KOPT-K1 (cell line): ENCODE data around the gene CD14.
"Not testable (repeated sequence)": the region's sequence is repeated elsewhere in the genome, so short reads cannot be mapped to it uniquely, and the experiment has no call there.

Experiments
- H3K27ac ChIP-seq: fragments of 200-600 bp; sonication (generic); 2 replicates; pipeline ENCODE4 v1.5.1; 2016; ENCODE audit warnings: antibody characterized with exemption, mild to moderate bottlenecking, low read depth, low read length; ENCODE audit not compliant: poor library complexity, severe bottlenecking
- H3K36me3 ChIP-seq: fragments of 200-600 bp; sonication (generic); 2 replicates; pipeline ENCODE4 v1.5.1; 2017; ENCODE audit warnings: antibody characterized with exemption, mild to moderate bottlenecking, low read length, moderate library complexity; ENCODE audit not compliant: insufficient read depth
- H3K9me3 ChIP-seq: fragments of 200-600 bp; sonication (generic); 2 replicates; pipeline ENCODE4 v1.5.1; 2017; ENCODE audit warnings: antibody characterized with exemption, low read length, mild to moderate bottlenecking; ENCODE audit not compliant: insufficient read depth, poor library complexity, severe bottlenecking

CD14 gene

GRCh38 chr5:140624886-140625285, 8.1 kb downstream of the CD14 start:
- not testable (repeated sequence) for H3K36me3 ChIP-seq, H3K27ac ChIP-seq
- H3K9me3 ChIP-seq: peaks cover 24% of the 10 kb centered on the region

GRCh38 chr5:140623061-140623460, 9.9 kb downstream of the CD14 start:
- H3K27ac ChIP-seq: not testable (repeated sequence)
- H3K9me3 ChIP-seq: peaks cover 19% of the 10 kb centered on the region

GRCh38 chr5:140622301-140622700, 10.7 kb downstream of the CD14 start:
- H3K9me3 ChIP-seq: peaks cover 11% of the 10 kb centered on the region
- no peaks in the 10 kb centered on the region for H3K36me3 ChIP-seq
- H3K27ac ChIP-seq: no peak overlapping the region

More at GRCh38 chr5:140623061-140623460, 9.9 kb downstream of the CD14 start:
- H3K36me3 ChIP-seq: not testable (repeated sequence)

GRCh38 chr5:140611020-140611521, 21.9 kb downstream of the CD14 start:
- Histone ChIP-seq H3K36me3 (no peaks in the 10 kb centered on the region), H3K9me3 (no peaks in the 10 kb centered on the region), H3K27ac (no peak overlapping the region)

DNA sequence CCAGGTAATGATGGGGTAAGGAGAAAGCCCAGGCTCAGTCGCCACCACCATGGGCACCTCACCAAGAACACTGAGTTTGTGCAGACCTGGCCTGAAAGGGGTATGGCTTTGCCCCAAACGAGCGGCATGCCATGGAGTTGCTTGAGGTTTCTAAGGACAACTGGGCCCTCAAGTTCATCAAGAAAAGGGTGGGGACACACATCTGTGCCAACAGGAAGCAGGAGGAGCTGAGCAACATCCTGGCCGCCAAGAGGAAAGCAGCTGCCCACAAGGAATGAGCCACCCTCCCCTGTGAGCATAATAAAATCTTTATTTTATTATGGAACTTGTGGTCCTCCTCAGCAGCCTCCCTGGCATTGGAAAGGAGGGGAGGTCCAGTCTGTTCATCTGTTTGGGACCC, 23.8 kb downstream of the CD14 start:
- Histone ChIP-seq H3K9me3 (no peaks in the 10 kb centered on the region), H3K36me3 (no peaks in the 10 kb centered on the region), H3K27ac (no peak overlapping the region)

DNA sequence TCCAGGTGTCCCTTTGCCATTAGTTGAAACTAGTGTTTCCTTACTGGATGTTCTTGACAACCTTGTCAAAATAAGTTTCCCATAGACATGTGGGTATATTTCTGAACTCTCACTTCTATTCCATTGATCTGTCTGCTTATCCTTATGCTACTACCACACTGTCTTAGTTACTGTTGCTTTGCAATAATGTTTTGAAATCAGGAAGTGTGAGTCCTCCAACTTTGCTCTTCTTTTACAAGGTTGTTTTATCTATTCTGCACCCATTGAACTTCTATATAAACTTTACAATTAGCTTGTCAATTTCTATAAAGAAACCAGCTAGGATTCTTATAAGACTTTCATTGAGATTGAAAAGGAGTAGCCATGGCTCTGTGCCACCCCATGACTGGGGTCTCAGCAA, 24.3 kb downstream of the CD14 start:
- Histone ChIP-seq H3K9me3 (no peaks in the 10 kb centered on the region), H3K27ac (no peak overlapping the region), H3K36me3 (no peaks in the 10 kb centered on the region)

DNA sequence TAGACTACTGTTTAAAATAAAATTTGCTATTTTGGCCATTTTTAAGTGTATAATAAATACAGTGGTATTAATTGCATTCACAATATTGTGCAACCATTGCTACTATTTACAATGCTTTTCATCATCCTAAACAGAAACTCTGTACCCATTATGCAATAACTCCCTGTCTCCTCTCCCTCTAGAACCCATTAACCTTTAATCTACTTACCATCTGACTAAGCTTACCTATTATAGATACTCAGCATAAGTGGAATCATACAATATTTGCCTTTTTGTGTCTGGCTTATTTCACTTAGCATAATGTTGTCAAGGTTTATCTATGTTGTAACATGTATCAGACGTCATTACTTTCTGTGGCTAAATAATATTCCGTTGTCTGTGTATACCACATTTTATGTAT, 25.9 kb downstream of the CD14 start:
- no peaks in the 10 kb centered on the region for H3K36me3 ChIP-seq
- H3K27ac ChIP-seq: no peak overlapping the region
- no peaks in the 10 kb centered on the region for H3K9me3 ChIP-seq

DNA sequence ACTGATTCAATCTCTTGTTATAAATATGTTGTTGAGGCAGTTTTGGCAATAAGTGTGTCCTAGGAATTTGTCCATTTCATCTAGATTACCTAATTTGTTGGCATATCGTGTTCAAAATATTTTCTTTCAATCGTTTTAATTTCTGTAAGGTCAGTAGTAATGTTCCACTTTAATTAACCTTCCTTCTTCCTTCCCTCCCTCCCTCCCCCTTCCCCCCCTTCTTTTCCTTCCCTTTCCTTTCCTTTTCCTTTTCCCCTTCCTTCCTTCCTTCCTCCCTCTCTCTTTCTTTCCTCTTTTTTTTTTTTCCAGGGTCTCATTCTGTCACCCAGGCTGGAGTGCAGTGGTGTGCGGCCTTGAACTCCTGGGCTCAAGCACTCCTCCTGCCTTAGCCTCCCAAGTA, 27.1 kb downstream of the CD14 start:
- Histone ChIP-seq H3K9me3 (no peaks in the 10 kb centered on the region), H3K27ac (no peak overlapping the region), H3K36me3 (no peaks in the 10 kb centered on the region)

DNA sequence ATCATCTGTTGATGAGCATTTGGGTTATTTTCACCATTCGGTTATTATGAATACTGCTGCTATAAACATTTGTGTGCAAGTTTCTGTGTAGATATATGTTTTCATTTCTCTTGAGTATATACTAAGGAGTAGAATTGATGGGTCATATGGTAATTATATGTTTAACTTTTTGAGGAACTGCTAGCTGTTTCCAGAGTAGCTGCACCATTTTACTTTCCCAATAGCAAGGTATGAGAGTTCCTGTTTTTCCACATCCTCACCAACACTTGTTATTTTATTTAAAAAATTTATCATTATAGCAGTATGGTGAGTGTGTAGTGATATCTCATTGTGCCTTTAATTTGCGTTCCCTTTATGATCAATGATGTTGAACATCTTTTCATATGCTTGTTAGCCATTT, 29.2 kb downstream of the CD14 start:
- Histone ChIP-seq H3K9me3 (no peaks in the 10 kb centered on the region), H3K36me3 (no peaks in the 10 kb centered on the region), H3K27ac (no peak overlapping the region)

DNA sequence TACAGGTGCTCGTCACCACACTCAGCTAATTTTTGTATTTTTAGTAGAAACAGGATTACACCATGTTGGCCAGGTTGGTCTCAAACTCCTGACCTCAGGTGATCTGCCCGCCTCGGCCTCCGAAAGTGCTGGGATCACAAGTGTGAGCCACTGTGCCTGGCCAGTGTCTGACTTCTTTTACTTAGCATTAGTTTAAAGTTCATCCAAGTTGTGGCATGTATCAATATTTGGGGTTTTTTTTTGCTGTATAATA, 29.6 kb downstream of the CD14 start:
- H3K27ac ChIP-seq, H3K36me3 ChIP-seq, H3K9me3 ChIP-seq: not testable (repeated sequence)

DNA sequence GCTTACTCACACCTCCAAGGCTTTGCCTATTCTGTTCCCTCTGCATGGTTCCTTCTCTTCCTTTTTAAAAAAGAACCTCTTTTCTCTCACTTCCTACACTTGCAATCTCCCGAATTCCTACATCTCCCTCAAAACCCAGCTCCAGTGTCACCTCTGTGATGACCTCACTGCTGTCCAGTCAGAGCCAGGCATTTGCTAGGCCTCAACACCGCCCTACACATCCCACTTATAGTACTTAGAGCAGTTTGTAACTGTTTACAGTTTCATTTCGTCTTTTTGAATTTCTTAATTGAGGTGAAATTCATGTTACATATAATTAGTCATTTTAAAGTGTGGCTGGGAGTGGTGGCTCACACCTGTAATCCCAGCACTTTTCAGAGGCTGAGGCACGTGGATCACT, 30.8 kb downstream of the CD14 start:
- H3K36me3 ChIP-seq: no peaks in the 10 kb centered on the region
- no peaks in the 10 kb centered on the region for H3K9me3 ChIP-seq
- no peak overlapping the region for H3K27ac ChIP-seq

DNA sequence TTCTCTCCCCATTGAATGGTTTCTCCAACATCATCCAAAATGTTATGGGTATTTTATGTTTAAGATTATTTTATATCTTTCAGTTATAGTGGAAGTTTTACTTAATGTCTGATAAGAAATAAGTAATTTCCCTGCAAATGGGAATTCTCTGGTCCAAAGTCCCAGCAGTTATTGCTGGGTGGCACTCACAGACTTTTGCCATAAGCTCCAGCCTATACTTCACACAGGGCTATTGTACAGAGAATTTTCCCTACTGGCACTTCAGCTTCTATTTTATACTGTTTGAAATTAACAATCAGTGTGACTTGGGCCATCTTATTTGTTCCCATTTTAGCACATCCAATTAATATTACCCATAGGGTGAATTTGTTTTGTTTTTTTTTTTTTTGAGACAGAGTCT, 32.9 kb downstream of the CD14 start:
- no peak overlapping the region for H3K27ac ChIP-seq
- H3K36me3 ChIP-seq: no peaks in the 10 kb centered on the region
- H3K9me3 ChIP-seq: no peaks in the 10 kb centered on the region

GRCh38 chr5:140598836-140599235, 34.1 kb downstream of the CD14 start:
- Histone ChIP-seq H3K27ac (no peak overlapping the region), H3K36me3 (no peaks in the 10 kb centered on the region), H3K9me3 (no peaks in the 10 kb centered on the region)

GRCh38 chr5:140596321-140596741, 36.6 kb downstream of the CD14 start:
- H3K27ac ChIP-seq: no peak overlapping the region
- no peaks in the 10 kb centered on the region for H3K9me3 ChIP-seq
- H3K36me3 ChIP-seq: no peaks in the 10 kb centered on the region

- no peak overlapping the region for H3K27ac ChIP-seq
- no peaks in the 10 kb centered on the region for H3K36me3 ChIP-seq
- H3K9me3 ChIP-seq: no peaks in the 10 kb centered on the region
Observed at GRCh38 chr5:140595538-140596300, 37.3 kb downstream of the CD14 start.

- Histone ChIP-seq H3K36me3 (no peaks in the 10 kb centered on the region), H3K27ac (no peak overlapping the region), H3K9me3 (no peaks in the 10 kb centered on the region)
Observed at GRCh38 chr5:140594169-140594568, 38.8 kb downstream of the CD14 start.
